Kidney (tissue), 14 donors: ENCODE data around the gene CRMP1. TPM values are rescaled to one million over a fixed set of nuclear protein-coding genes. Genes with fewer than 3 reads are reported as not detected.

Experiments used
- DNase-seq, 5 donors: peaks; one replicate each; pipeline ENCODE4 v3.0.0-alpha.2; 2013 to 2020
- FAIRE-seq: peaks from 2 replicates; lab custom pipeline; 2012; peaks lifted over from hg19 to GRCh38; lab: Jason Lieb, UNC
- H3K27ac ChIP-seq, 2 donors: one replicate each; pipeline ENCODE4 v1.7.0; 2013; ENCODE audit warnings: low read depth in 2 of 2, low read length in 2 of 2, inconsistent platforms in 1 of 2
- H3K27me3 ChIP-seq: one replicate; pipeline ENCODE4 v1.7.1; 2013; ENCODE audit warnings: low read length, inconsistent platforms; ENCODE audit not compliant: control insufficient read depth, insufficient read depth
- H3K36me3 ChIP-seq, 3 donors: one replicate each; pipeline versions ENCODE4 v1.7.0 to v1.7.1; 2013; ENCODE audit warnings: low read length in 3 of 3, control low read depth in 1 of 3, inconsistent platforms in 1 of 3; ENCODE audit not compliant: insufficient read depth in 3 of 3, control insufficient read depth in 2 of 3
- H3K4me1 ChIP-seq, 3 donors: one replicate each; pipeline versions ENCODE4 v1.7.0 to v1.7.1; 2013; ENCODE audit warnings: low read length in 3 of 3, inconsistent platforms in 1 of 3, low read depth in 1 of 3; ENCODE audit not compliant: control insufficient read depth in 2 of 3, insufficient read depth in 2 of 3
- H3K4me3 ChIP-seq, 3 donors: one replicate each; pipeline versions ENCODE4 v1.7.0 to v1.8.1; 2013; ENCODE audit warnings: low read length in 3 of 3, control low read depth in 1 of 3, inconsistent platforms in 1 of 3
- H3K9ac ChIP-seq, 3 donors: one replicate each; pipeline versions ENCODE4 v1.7.0 to v1.7.1; 2013; ENCODE audit warnings: low read length in 3 of 3, control low read depth in 1 of 3, inconsistent platforms in 1 of 3
- H3K9me3 ChIP-seq, 3 donors: one replicate each; pipeline versions ENCODE4 v1.7.0 to v1.7.1; 2013; ENCODE audit warnings: low read length in 3 of 3, control low read depth in 1 of 3, inconsistent platforms in 1 of 3; ENCODE audit not compliant: control insufficient read depth in 2 of 3, insufficient read depth in 1 of 3
- CTCF ChIP-seq: IDR thresholded peaks from 3 replicates; pipeline ENCODE4 v1.5.1; 2012; ENCODE audit warnings: mild to moderate bottlenecking, moderate library complexity, borderline replicate concordance; ENCODE audit not compliant: insufficient read depth; ENCODE audit errors: extremely low read depth
- intact Hi-C: fragments of 100-400 bp; cut with DNase I; formaldehyde crosslinking; loops from one replicate; pipeline ENCODE4 v1.11.1; 2022
- polyA plus RNA-seq: library from polyadenylated mRNA; stranded (reverse); fragments of 350-450 nt; fragmentation: Illumina TruSeq; extraction: RNeasy Lipid Tissue Mini Kit (QIAGEN cat#74804); gene quantifications from one replicate; pipeline ENCODE4 v1.2.3, GENCODE V29; 2014; ENCODE audit warnings: low read depth, low replicate concordance; ENCODE audit not compliant: insufficient read depth
- total RNA-seq: library from RNA; stranded (reverse); fragmentation: NEBNext Ultra II Directional; extraction: Animal tissue kit (Norgen Biotek cat#: 25700); gene quantifications from one replicate; pipeline ENCODE4 v1.2.1, GENCODE V29; 2021
- donor health status: control.
- donor health status: control.
- donor health status: control.
- donor health status: control.
- donor health status: control.
- donor health status: DM: yes; HTN: yes; CAD: no.
- donor health status: Normal renal cell carcinoma (clear cell type).

CRMP1 gene
- total and polyA plus RNA-seq, 2 donors from 2014 or later: 0.26 to 0.66 TPM

DNA sequence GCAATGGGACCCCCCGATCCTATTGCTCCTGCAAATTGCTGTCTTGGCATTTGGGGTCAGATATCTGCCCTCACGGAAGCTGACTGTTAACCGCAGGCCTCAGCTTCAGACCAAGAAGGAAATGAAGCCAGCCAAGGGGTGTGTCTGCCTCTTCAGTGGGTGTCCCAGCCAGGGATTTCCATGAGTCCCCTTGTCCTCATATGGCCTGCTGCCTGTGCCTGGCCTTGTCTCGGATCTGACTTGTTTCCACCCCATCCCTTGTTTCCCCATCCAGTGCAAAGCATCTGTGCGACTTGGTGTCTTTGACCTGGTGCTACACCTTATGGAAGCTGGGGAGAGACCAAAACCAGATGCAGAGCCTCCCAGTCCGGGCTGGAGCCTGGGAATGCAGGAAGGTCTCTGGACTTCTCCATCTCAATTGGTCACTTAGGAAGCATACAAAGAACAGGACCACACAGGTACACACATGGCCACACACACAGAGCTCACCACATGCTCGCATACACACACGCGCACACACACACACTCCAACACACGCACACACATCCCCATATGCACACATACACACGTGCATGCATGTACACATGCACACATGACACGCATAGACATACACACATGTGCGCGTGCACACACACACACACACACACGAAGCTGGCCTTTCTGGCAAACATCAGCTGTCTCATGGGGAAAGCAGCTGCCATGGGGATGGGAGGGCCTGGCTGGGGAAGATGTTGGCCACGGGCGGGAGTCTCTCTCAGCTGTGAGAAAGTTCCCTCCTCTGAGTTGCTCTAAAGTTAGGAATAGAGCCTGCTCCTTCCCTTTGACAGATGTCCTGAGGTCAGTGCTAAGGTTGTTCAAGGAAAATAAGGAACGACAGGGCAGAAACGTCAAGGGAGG, 65.5 kb downstream of the CRMP1 start:
- no peak for TF ChIP-seq CTCF
- intact Hi-C loops: no loop called here
- H3K4me1 ChIP-seq: peaks cover 0 to 9% (median 0%) of the 10 kb centered on the region in 3 donors
- H3K36me3 ChIP-seq: peaks cover 4 to 14% (median 7%) of the 10 kb centered on the region in 3 donors
- H3K27ac ChIP-seq: no peak overlapping the region
- DNase-seq (no peak), FAIRE-seq (no peak)
- no peak overlapping the region for H3K9ac ChIP-seq
- H3K4me3 ChIP-seq: no peak overlapping the region
- H3K27me3 ChIP-seq: no peaks in the 10 kb centered on the region
- no peaks in the 10 kb centered on the region for H3K9me3 ChIP-seq

DNA sequence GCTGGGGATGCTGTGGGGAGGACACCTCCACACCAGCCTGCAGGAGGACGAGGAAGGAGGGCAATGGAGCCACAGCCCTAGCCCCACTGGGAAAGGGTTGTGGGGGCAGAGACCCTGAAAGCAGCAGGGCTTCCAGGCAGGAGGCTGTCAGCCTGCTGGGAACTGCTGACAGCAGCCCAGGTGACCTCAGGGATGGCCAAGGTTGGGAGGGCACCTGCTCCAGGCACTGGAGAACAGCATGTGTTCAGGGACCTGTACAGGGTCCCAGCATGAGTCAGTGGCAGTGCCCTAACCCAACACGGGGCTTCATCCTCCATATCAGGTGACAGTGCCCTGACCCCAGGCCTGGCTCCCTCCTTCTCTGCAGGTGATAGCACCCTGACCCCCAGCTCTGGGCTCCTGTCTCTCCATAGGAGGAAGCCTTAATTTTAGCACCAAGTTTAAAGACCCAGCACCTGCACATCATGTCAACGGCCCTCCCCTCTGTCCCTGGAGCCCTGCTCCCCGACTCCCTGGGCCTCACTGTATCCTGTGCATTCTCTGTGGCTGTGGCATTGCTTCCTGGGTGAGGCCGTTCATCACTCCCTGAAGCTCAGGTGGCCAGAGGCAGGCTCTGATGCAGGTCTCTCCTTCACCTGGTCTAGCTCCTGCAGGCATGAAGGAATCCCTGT, 66.3 kb downstream of the CRMP1 start:
- no peak for TF ChIP-seq CTCF
- Histone ChIP-seq H3K36me3 (peaks cover 7 to 14% (median 8%) of the 10 kb centered on the region in 3 donors), H3K4me1 (peaks cover 0 to 9% (median 0%) of the 10 kb centered on the region in 3 donors), H3K27me3 (no peaks in the 10 kb centered on the region), H3K9ac (no peak overlapping the region), H3K9me3 (no peaks in the 10 kb centered on the region), H3K4me3 (no peak overlapping the region), H3K27ac (no peak overlapping the region)
- DNase-seq (no peak), FAIRE-seq (no peak)
- intact Hi-C loops: no loop called here

- Histone ChIP-seq H3K36me3 (peaks cover 12 to 21% (median 17%) of the 10 kb centered on the region in 3 donors), H3K4me1 (peaks cover 0 to 9% (median 0%) of the 10 kb centered on the region in 3 donors), H3K27ac (no peak overlapping the region), H3K9me3 (no peaks in the 10 kb centered on the region), H3K27me3 (no peaks in the 10 kb centered on the region), H3K4me3 (no peak overlapping the region), H3K9ac (no peak overlapping the region)
- intact Hi-C loops: no loop called here
- no peak for TF ChIP-seq CTCF
- FAIRE-seq: no peak
- DNase-seq: no peak
Measured at GRCh38 chr4:5825321-5826041, 67.4 kb downstream of the CRMP1 start.
